HEK293 (cell line): ENCODE measurements around the gene RALGAPA2.

ENCODE experiments used
- CTCF ChIA-PET: fragments of 350-600 bp; formaldehyde crosslinking; extraction: SDS; loops from one replicate; lab custom pipeline; 2021; ENCODE audit warnings: antibody characterized with exemption; lab: Yijun Ruan, JAX
- POLR2A ChIA-PET: fragments of 300-600 bp; formaldehyde crosslinking; extraction: SDS; loops from one replicate; lab custom pipeline; 2020; ENCODE audit warnings: antibody characterized with exemption, inconsistent platforms; lab: Yijun Ruan, JAX
- H3K27ac ChIP-seq: fragments of 200-500 bp; sonication (Bioruptor generic); 2 replicates; pipeline ENCODE4 v1.5.1; 2014; ENCODE audit warnings: low read depth, low read length, control low read depth, inconsistent platforms; ENCODE audit errors: extremely low read depth
- H3K36me3 ChIP-seq, 2 experiments: fragments of 200-500 bp in 1 of 2; sonication (Bioruptor generic) in 1 of 2; 1 replicate in 1 of 2; 2 replicates in 1 of 2; pipeline ENCODE4 v1.5.1; 2014 to 2017; ENCODE audit warnings: inconsistent platforms in 2 of 2, low read length in 2 of 2; ENCODE audit not compliant: control insufficient read depth in 2 of 2, insufficient read depth in 1 of 2
- H3K4me1 ChIP-seq: fragments of 200-500 bp; sonication (Bioruptor generic); 2 replicates; pipeline ENCODE4 v1.5.1; 2014; ENCODE audit warnings: mild to moderate bottlenecking, low read length, inconsistent platforms; ENCODE audit not compliant: control insufficient read depth, insufficient read depth
- H3K4me3 ChIP-seq: 2 replicates; pipeline ENCODE4 v1.5.1; 2011; ENCODE audit warnings: low read depth, mild to moderate bottlenecking, control low read depth, low read length, moderate library complexity
- H3K9me3 ChIP-seq: fragments of 200-500 bp; sonication (Bioruptor generic); 2 replicates; pipeline ENCODE4 v1.5.1; 2014; ENCODE audit warnings: low read depth, low read length, inconsistent platforms; ENCODE audit not compliant: control insufficient read depth, insufficient read depth
- BCL11A ChIP-seq: fragments of 450-650 bp; formaldehyde crosslinking; IDR thresholded peaks from 2 replicates; pipeline ENCODE4 v1.5.1; 2016; ENCODE audit warnings: low read depth, missing biosample characterization, missing genetic modification characterization
- BCL11B ChIP-seq: fragments of 450-650 bp; formaldehyde crosslinking; IDR thresholded peaks from 2 replicates; pipeline ENCODE4 v1.5.1; 2016; ENCODE audit warnings: low read depth, missing biosample characterization, missing genetic modification characterization
- ELK4 ChIP-seq: IDR thresholded peaks from 2 replicates; pipeline ENCODE4 v1.6.1; 2011; ENCODE audit warnings: mild to moderate bottlenecking, low read depth, low read length, borderline replicate concordance
- FEZF1 ChIP-seq: fragments of 450-650 bp; formaldehyde crosslinking; IDR thresholded peaks from 2 replicates; pipeline ENCODE4 v1.5.1; 2016; ENCODE audit warnings: missing biosample characterization, missing genetic modification characterization
- GLI2 ChIP-seq: fragments of 450-650 bp; formaldehyde crosslinking; IDR thresholded peaks from 2 replicates; pipeline ENCODE4; 2017; ENCODE audit warnings: missing biosample characterization, missing genetic modification characterization, low read depth, borderline replicate concordance
- HOXA7 ChIP-seq: sonication (generic); formaldehyde crosslinking; IDR thresholded peaks from 2 replicates; pipeline ENCODE4 v1.8.1; 2022; ENCODE audit warnings: missing genetic modification reagents, borderline replicate concordance
- IKZF3 ChIP-seq: fragments of 450-650 bp; IDR thresholded peaks from 2 replicates; pipeline ENCODE4 v1.5.0; 2018; ENCODE audit warnings: missing biosample characterization, mild to moderate bottlenecking, missing genetic modification characterization, moderate library complexity
- KLF16 ChIP-seq: fragments of 450-650 bp; formaldehyde crosslinking; IDR thresholded peaks from 2 replicates; pipeline ENCODE4 v1.5.1; 2017; ENCODE audit warnings: missing biosample characterization, missing genetic modification characterization
- MEIS1 ChIP-seq: sonication (generic); formaldehyde crosslinking; IDR thresholded peaks from 2 replicates; pipeline ENCODE4 v1.8.1; 2022; ENCODE audit warnings: missing genetic modification reagents, mild to moderate bottlenecking, borderline replicate concordance
- MZF1 ChIP-seq: fragments of 450-650 bp; formaldehyde crosslinking; IDR thresholded peaks from 2 replicates; pipeline ENCODE4 v1.5.1; 2017; ENCODE audit warnings: missing biosample characterization, missing genetic modification characterization, borderline replicate concordance
- OVOL3 ChIP-seq: fragments of 450-650 bp; formaldehyde crosslinking; IDR thresholded peaks from 2 replicates; pipeline ENCODE4 v1.5.1; 2016; ENCODE audit warnings: missing biosample characterization, missing genetic modification characterization
- PRDM4 ChIP-seq: fragments of 450-650 bp; formaldehyde crosslinking; IDR thresholded peaks from 2 replicates; pipeline ENCODE4 v1.5.1; 2017; ENCODE audit warnings: missing biosample characterization, missing genetic modification characterization
- RBAK ChIP-seq: fragments of 450-650 bp; formaldehyde crosslinking; IDR thresholded peaks from 2 replicates; pipeline ENCODE4 v1.5.1; 2016; ENCODE audit warnings: missing biosample characterization, missing genetic modification characterization
- SCRT1 ChIP-seq: fragments of 450-650 bp; formaldehyde crosslinking; IDR thresholded peaks from 2 replicates; pipeline ENCODE4 v1.5.1; 2016; ENCODE audit warnings: missing biosample characterization, missing genetic modification characterization, borderline replicate concordance
- SP2 ChIP-seq: fragments of 450-650 bp; formaldehyde crosslinking; IDR thresholded peaks from 2 replicates; pipeline ENCODE4 v1.5.1; 2016; ENCODE audit warnings: missing biosample characterization, missing genetic modification characterization
- YY2 ChIP-seq: fragments of 450-650 bp; formaldehyde crosslinking; IDR thresholded peaks from 2 replicates; pipeline ENCODE4 v1.5.1; 2016; ENCODE audit warnings: missing biosample characterization, missing genetic modification characterization
- ZBTB1 ChIP-seq: fragments of 450-650 bp; formaldehyde crosslinking; IDR thresholded peaks from 2 replicates; pipeline ENCODE4 v1.5.1; 2016; ENCODE audit warnings: missing biosample characterization, missing genetic modification characterization
- ZNF112 ChIP-seq: fragments of 450-650 bp; formaldehyde crosslinking; IDR thresholded peaks from 2 replicates; pipeline ENCODE4 v1.5.0; 2017; ENCODE audit warnings: missing biosample characterization, missing genetic modification characterization
- ZNF16 ChIP-seq: fragments of 450-650 bp; formaldehyde crosslinking; IDR thresholded peaks from 2 replicates; pipeline ENCODE4 v1.5.1; 2016; ENCODE audit warnings: low read depth, missing biosample characterization, missing genetic modification characterization
- ZNF18 ChIP-seq: fragments of 450-650 bp; formaldehyde crosslinking; IDR thresholded peaks from 2 replicates; pipeline ENCODE4 v1.5.1; 2016; ENCODE audit warnings: missing biosample characterization, missing genetic modification characterization
- ZNF2 ChIP-seq: fragments of 450-650 bp; formaldehyde crosslinking; IDR thresholded peaks from 2 replicates; pipeline ENCODE4 v1.5.1; 2016; ENCODE audit warnings: missing biosample characterization, missing genetic modification characterization
- ZNF221 ChIP-seq: fragments of 450-650 bp; formaldehyde crosslinking; IDR thresholded peaks from 2 replicates; pipeline ENCODE4 v1.5.1; 2017; ENCODE audit warnings: missing biosample characterization, missing genetic modification characterization, borderline replicate concordance
- ZNF341 ChIP-seq: fragments of 450-650 bp; formaldehyde crosslinking; IDR thresholded peaks from 2 replicates; pipeline ENCODE4; 2016; ENCODE audit warnings: low read depth, missing biosample characterization, missing genetic modification characterization
- ZNF354C ChIP-seq: fragments of 450-650 bp; formaldehyde crosslinking; IDR thresholded peaks from 2 replicates; pipeline ENCODE4 v1.5.1; 2016; ENCODE audit warnings: missing biosample characterization, missing genetic modification characterization, low read depth, borderline replicate concordance
- ZNF37A ChIP-seq: fragments of 450-650 bp; IDR thresholded peaks from 2 replicates; pipeline ENCODE4 v1.5.1; 2018; ENCODE audit warnings: missing biosample characterization, missing genetic modification characterization
- ZNF404 ChIP-seq: fragments of 450-650 bp; formaldehyde crosslinking; IDR thresholded peaks from 2 replicates; pipeline ENCODE4 v1.5.1; 2017; ENCODE audit warnings: missing biosample characterization, missing genetic modification characterization
- ZNF433 ChIP-seq: fragments of 450-650 bp; formaldehyde crosslinking; IDR thresholded peaks from 2 replicates; pipeline ENCODE4 v1.5.1; 2016; ENCODE audit warnings: missing biosample characterization, missing genetic modification characterization, low read depth
- ZNF473 ChIP-seq: fragments of 450-650 bp; formaldehyde crosslinking; IDR thresholded peaks from 2 replicates; pipeline ENCODE4 v1.5.1; 2017; ENCODE audit warnings: missing biosample characterization, missing genetic modification characterization
- ZNF561 ChIP-seq: fragments of 450-650 bp; IDR thresholded peaks from 2 replicates; pipeline ENCODE4 v1.5.1; 2018; ENCODE audit warnings: missing biosample characterization, missing genetic modification characterization, borderline replicate concordance
- ZNF596 ChIP-seq: fragments of 450-650 bp; IDR thresholded peaks from 2 replicates; pipeline ENCODE4 v1.5.0; 2018; ENCODE audit warnings: missing biosample characterization, mild to moderate bottlenecking, missing genetic modification characterization, moderate library complexity
- ZNF747 ChIP-seq: fragments of 450-650 bp; formaldehyde crosslinking; IDR thresholded peaks from 2 replicates; pipeline ENCODE4 v1.5.1; 2016; ENCODE audit warnings: missing biosample characterization, missing genetic modification characterization
- ZNF777 ChIP-seq: fragments of 450-650 bp; formaldehyde crosslinking; IDR thresholded peaks from 2 replicates; pipeline ENCODE4 v1.5.1; 2017; ENCODE audit warnings: missing biosample characterization, missing genetic modification characterization, borderline replicate concordance
- ZSCAN23 ChIP-seq: fragments of 450-650 bp; formaldehyde crosslinking; IDR thresholded peaks from 2 replicates; pipeline ENCODE4 v1.5.1; 2016; ENCODE audit warnings: missing biosample characterization, missing genetic modification characterization
- ZSCAN30 ChIP-seq: fragments of 450-650 bp; IDR thresholded peaks from 2 replicates; pipeline ENCODE4 v1.5.1; 2018; ENCODE audit warnings: missing biosample characterization, mild to moderate bottlenecking, missing genetic modification characterization, moderate library complexity
- ZXDB ChIP-seq: fragments of 450-650 bp; formaldehyde crosslinking; IDR thresholded peaks from 2 replicates; pipeline ENCODE4 v1.5.1; 2016; ENCODE audit warnings: missing biosample characterization, missing genetic modification characterization

Gene RALGAPA2

GRCh38 chr20:20612251-20612650 is 100.2 kb downstream of the RALGAPA2 start:
- H3K27ac ChIP-seq = no peak overlapping the region
- H3K4me1 ChIP-seq = peaks cover 23% of the 10 kb centered on the region
- ChIA-PET POLR2A (no interaction called here), CTCF (no interaction called here)
- no peaks in the 10 kb centered on the region for H3K9me3 ChIP-seq
- H3K36me3 ChIP-seq = peaks cover 0 to 6% of the 10 kb centered on the region in 2 experiments; a peak in 1 of 3 replicates
- no peak overlapping the region for H3K4me3 ChIP-seq
- TF ChIP-seq RBAK (no peak), BCL11A (no peak), ELK4 (no peak), ZNF341 (tag by site-specific recombination) (no peak), ZNF37A (tag by site-specific recombination) (no peak), ZNF747 (no peak), ZXDB (tag by site-specific recombination) (0 out of 2 replicates have a peak, but pooled peaks have one; percentile 43), ZNF221 (no peak), ZSCAN23 (no peak), ZNF473 (tag by site-specific recombination) (no peak), ZSCAN30 (tag by site-specific recombination) (0 out of 2 replicates have a peak, but pooled peaks have one; percentile 41), GLI2 (tag by site-specific recombination) (no peak), IKZF3 (peak; percentile 45; the same call in 1 of the 2 replicates), ZBTB1 (tag by site-specific recombination) (no peak), ZNF404 (tag by site-specific recombination) (no peak), ZNF561 (tag by site-specific recombination) (no peak), SCRT1 (tag by site-specific recombination) (peak; percentile 81), ZNF433 (tag by site-specific recombination) (no peak), KLF16 (tag by site-specific recombination) (no peak), HOXA7 (CRISPR knock-in tag) (no peak), PRDM4 (tag by site-specific recombination) (0 out of 2 replicates have a peak, but pooled peaks have one; percentile 47), ZNF16 (tag by site-specific recombination) (no peak), SP2 (tag by site-specific recombination) (no peak), ZNF354C (tag by site-specific recombination) (no peak), MZF1 (tag by site-specific recombination) (peak; percentile 37; the same call in 1 of the 2 replicates), FEZF1 (tag by site-specific recombination) (peak; percentile 59; the same call in 1 of the 2 replicates), ZNF596 (peak; percentile 60; the same call in 1 of the 2 replicates), MEIS1 (no peak), OVOL3 (tag by site-specific recombination) (peak; percentile 73; the same call in 1 of the 2 replicates), BCL11B (tag by site-specific recombination) (no peak), ZNF18 (tag by site-specific recombination) (peak; percentile 32; the same call in 1 of the 2 replicates), YY2 (no peak), ZNF112 (tag by site-specific recombination) (no peak), ZNF777 (tag by site-specific recombination) (no peak), ZNF2 (no peak)
